ENCODE data around the gene ENGASE.

Gene ENGASE

DNA sequence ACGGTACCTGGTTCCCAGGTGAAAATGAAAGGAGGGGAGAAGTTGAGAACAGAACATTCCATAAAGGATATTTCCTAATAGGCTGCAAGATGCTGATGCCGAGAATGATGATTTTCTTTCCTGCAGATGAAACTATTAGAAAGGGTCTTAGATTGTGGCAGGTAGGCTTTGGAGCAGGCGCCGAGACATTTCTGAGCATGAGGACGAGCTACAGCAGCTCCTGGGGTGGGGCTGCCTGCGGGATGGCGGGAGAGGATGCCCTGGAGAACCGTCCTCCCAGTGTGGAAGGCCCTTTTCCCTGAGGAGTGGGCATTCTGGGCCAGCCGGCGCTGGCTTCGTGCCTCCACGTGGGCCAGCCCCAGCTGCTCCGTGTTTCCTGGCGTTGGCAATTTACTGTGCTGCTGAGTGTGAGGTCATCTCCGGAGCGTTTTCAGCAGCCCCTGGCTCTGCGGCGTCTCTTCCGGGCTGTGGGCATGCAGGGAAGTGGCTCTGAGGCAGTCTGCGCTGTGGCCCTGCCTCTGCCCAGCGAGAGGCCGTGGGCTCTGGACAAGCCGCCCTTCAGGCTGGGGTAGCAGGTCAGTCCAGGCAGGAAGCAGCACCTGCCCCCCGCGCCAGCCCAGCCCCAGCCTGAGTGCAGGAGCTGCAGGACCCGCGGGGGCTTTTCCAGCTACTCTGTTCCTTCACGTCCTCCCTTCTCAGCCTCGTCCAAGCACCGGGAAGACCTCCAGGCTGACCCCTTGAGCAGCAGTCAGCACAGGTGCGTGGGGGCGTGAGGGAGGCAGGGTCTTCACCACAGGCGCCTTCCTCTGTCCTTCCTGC is 12.2 kb downstream of the ENGASE start:
- H3K27ac ChIP-seq (ENCODE audit: low read depth, low read length): no peak overlapping the region
- H3K36me3 ChIP-seq (ENCODE audit: low read length): no peaks in the 10 kb centered on the region
- no peak overlapping the region for H3K4me2 ChIP-seq (ENCODE audit: low read depth, low read length, poor library complexity, severe bottlenecking)
- H3K9ac ChIP-seq (ENCODE audit: low read length): no peak overlapping the region
- H3F3A ChIP-seq (ENCODE audit: insufficient read depth): no peaks in the 10 kb centered on the region
- no peak overlapping the region for H2AFZ ChIP-seq (ENCODE audit: low read depth, low read length, severe bottlenecking)
- no peak for TF ChIP-seq EZH2phosphoT487 (conservative IDR thresholded peaks at IDR 0.05; ENCODE audit: low read length)
- TF ChIP-seq, protein P1, sequence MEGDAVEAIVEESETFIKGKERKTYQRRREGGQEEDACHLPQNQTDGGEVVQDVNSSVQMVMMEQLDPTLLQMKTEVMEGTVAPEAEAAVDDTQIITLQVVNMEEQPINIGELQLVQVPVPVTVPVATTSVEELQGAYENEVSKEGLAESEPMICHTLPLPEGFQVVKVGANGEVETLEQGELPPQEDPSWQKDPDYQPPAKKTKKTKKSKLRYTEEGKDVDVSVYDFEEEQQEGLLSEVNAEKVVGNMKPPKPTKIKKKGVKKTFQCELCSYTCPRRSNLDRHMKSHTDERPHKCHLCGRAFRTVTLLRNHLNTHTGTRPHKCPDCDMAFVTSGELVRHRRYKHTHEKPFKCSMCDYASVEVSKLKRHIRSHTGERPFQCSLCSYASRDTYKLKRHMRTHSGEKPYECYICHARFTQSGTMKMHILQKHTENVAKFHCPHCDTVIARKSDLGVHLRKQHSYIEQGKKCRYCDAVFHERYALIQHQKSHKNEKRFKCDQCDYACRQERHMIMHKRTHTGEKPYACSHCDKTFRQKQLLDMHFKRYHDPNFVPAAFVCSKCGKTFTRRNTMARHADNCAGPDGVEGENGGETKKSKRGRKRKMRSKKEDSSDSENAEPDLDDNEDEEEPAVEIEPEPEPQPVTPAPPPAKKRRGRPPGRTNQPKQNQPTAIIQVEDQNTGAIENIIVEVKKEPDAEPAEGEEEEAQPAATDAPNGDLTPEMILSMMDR (IDR thresholded peaks at IDR 0.05; ENCODE audit: insufficient read depth, low read length, poor library complexity, severe bottlenecking): no peak
- H3K4me3 ChIP-seq (ENCODE audit: insufficient read depth, low read length, poor library complexity, severe bottlenecking): no peak overlapping the region
- no peaks in the 10 kb centered on the region for H4K20me1 ChIP-seq (ENCODE audit: low read depth, low read length)
- no peaks in the 10 kb centered on the region for H3K9me2 ChIP-seq (replicated peaks; ENCODE audit: insufficient read depth, low read length)
- no peaks in the 10 kb centered on the region for H3K27me3 ChIP-seq (ENCODE audit: low read length)
- no peaks in the 10 kb centered on the region for H3K9me3 ChIP-seq (ENCODE audit: insufficient read depth, low read length)
- no peaks in the 10 kb centered on the region for H3K79me2 ChIP-seq (ENCODE audit: insufficient read depth, low read length)

DNA sequence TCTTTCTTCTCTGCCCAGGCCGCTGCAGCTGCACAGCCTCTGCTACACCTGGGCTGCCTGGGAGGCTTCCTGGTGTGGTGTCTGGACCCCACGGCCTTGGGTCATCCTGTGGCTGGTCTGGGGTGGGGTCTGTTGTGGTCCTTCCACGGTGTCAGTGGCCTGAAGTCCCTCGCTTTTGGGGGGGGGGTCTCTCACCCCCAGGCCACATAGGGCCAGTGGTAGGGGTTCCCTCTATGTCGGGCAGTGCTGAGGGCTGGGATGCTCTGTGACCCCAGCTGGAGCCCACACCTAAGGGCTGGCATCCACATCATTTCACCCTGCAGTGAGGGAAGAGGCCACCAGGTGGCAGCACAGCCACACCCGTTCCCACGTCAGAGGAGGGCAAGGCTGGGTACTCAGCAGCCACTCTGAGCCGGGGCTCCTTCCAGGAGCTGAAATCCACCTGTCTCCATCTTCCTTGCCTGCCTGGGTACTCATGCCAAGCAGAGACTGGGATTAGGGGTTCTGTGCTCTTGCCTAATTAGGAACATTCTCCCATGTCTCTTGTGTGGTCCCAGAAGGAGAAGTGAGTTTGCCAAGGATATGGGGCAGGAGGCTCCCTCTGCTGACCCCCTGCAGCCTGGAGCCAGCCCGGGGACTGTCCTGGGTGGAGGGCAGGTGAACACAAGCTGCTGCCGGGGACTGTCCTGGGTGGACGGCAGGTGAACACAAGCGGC is 13.0 kb downstream of the ENGASE start:
- Histone ChIP-seq H3K27ac (ENCODE audit: low read depth, low read length) (no peak overlapping the region), H3K9me3 (ENCODE audit: insufficient read depth, low read length) (no peaks in the 10 kb centered on the region), H3K4me3 (ENCODE audit: insufficient read depth, low read length, poor library complexity, severe bottlenecking) (no peak overlapping the region), H2AFZ (ENCODE audit: low read depth, low read length, severe bottlenecking) (no peak overlapping the region), H3K9ac (ENCODE audit: low read length) (no peak overlapping the region), H3K36me3 (ENCODE audit: low read length) (no peaks in the 10 kb centered on the region), H3F3A (ENCODE audit: insufficient read depth) (no peaks in the 10 kb centered on the region), H4K20me1 (ENCODE audit: low read depth, low read length) (no peaks in the 10 kb centered on the region), H3K4me2 (ENCODE audit: low read depth, low read length, poor library complexity, severe bottlenecking) (no peak overlapping the region), H3K9me2 (replicated peaks; ENCODE audit: insufficient read depth, low read length) (no peaks in the 10 kb centered on the region), H3K27me3 (ENCODE audit: low read length) (no peaks in the 10 kb centered on the region), H3K79me2 (ENCODE audit: insufficient read depth, low read length) (no peaks in the 10 kb centered on the region)
- TF ChIP-seq, protein P1 (IDR thresholded peaks at IDR 0.05; ENCODE audit: insufficient read depth, low read length, poor library complexity, severe bottlenecking): peak; percentile 77
- TF ChIP-seq EZH2phosphoT487 (conservative IDR thresholded peaks at IDR 0.05; ENCODE audit: low read length): no peak

DNA sequence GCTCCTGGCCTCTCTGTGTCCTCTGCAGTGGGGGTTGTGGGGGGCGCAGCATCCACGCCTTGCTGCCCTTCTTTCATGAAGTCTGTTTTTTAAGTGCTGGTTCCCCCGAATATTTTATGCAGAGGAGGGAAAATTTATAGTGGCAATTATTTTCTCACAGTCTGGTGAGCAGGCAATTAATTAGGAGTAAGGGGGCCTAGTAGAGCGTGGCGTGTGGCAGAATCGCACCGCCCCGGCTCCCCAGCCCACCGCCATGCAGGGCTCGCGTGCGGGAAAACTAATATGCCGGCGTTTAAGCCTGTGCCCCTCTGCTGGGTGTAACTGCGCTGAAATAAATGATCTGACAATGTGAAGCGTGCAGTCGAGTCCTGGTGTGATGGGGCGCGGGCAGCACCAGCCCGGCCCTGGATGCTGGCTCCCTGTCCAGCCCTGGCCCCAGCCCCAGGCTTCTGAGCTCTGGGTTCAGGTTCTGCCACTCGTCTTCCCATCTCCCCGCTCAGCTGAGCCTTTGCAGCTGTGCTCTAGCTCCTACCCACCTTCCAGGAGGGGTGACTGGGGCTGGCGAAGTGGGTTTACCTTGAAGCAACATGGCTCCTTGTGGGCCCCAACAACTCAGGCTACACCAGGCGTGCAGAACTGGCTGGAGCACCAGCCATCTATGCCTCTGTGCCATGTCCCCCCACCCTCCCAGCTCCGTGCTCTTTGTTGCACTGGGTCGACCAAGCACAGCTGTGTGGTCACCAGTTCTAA is 13.8 kb downstream of the ENGASE start:
- TF ChIP-seq EZH2phosphoT487 (conservative IDR thresholded peaks at IDR 0.05; ENCODE audit: low read length): no peak
- TF ChIP-seq, protein P1 (IDR thresholded peaks at IDR 0.05; ENCODE audit: insufficient read depth, low read length, poor library complexity, severe bottlenecking): no peak
- Histone ChIP-seq H3K4me3 (ENCODE audit: insufficient read depth, low read length, poor library complexity, severe bottlenecking) (no peak overlapping the region), H3K27ac (ENCODE audit: low read depth, low read length) (no peak overlapping the region), H3K27me3 (ENCODE audit: low read length) (no peaks in the 10 kb centered on the region), H3K9me2 (replicated peaks; ENCODE audit: insufficient read depth, low read length) (no peaks in the 10 kb centered on the region), H3K9me3 (ENCODE audit: insufficient read depth, low read length) (no peaks in the 10 kb centered on the region), H3K4me2 (ENCODE audit: low read depth, low read length, poor library complexity, severe bottlenecking) (no peak overlapping the region), H3F3A (ENCODE audit: insufficient read depth) (no peaks in the 10 kb centered on the region), H2AFZ (ENCODE audit: low read depth, low read length, severe bottlenecking) (no peak overlapping the region), H3K79me2 (ENCODE audit: insufficient read depth, low read length) (no peaks in the 10 kb centered on the region), H3K36me3 (ENCODE audit: low read length) (no peaks in the 10 kb centered on the region), H3K9ac (ENCODE audit: low read length) (no peak overlapping the region), H4K20me1 (ENCODE audit: low read depth, low read length) (no peaks in the 10 kb centered on the region)

Measured in SU-DHL-6 (cell line).